Left ventricle myocardium inferior (tissue), 1 donor: ENCODE results near the gene ERICH4. TPM values are rescaled to one million over a fixed set of nuclear protein-coding genes. Genes with fewer than 3 reads are reported as not detected.

Experiments
- DNase-seq: peaks from one replicate; pipeline ENCODE4 v3.0.0-alpha.2; 2020
- H3K27ac ChIP-seq: fragments of 200-600 bp; replicated peaks from 2 replicates; pipeline ENCODE4 v1.8.0; 2021
- H3K27me3 ChIP-seq: fragments of 200-600 bp; 2 replicates; pipeline ENCODE4 v1.8.0; 2021; ENCODE audit warnings: low read depth
- H3K36me3 ChIP-seq: fragments of 200-600 bp; 2 replicates; pipeline ENCODE4 v1.8.0; 2021
- H3K4me1 ChIP-seq: fragments of 200-600 bp; 2 replicates; pipeline ENCODE4 v1.8.0; 2021
- H3K4me3 ChIP-seq: fragments of 200-600 bp; 2 replicates; pipeline ENCODE4 v1.8.0; 2021; ENCODE audit warnings: mild to moderate bottlenecking, moderate library complexity
- H3K9me3 ChIP-seq: fragments of 200-600 bp; replicated peaks from 2 replicates; pipeline ENCODE4 v1.8.0; 2021
- CTCF ChIP-seq: fragments of 200-600 bp; IDR thresholded peaks from 2 replicates; pipeline ENCODE4 v1.8.0; 2021; ENCODE audit warnings: antibody characterized with exemption, mild to moderate bottlenecking, borderline replicate concordance
- intact Hi-C: fragments of 100-400 bp; cut with micrococcal nuclease; formaldehyde crosslinking; loops from one replicate; pipeline ENCODE4 v1.11.0; 2022
- total RNA-seq: library from RNA; stranded (reverse); fragmentation: NEBNext Ultra II Directional; extraction: Animal tissue kit (Norgen Biotek cat#: 25700); gene quantifications from one replicate; pipeline ENCODE4 v1.2.1, GENCODE V29; 2021
- donor health status: DM: no; HTN: yes; CAD: no; lungs with severe emphysema.

Gene ERICH4
- total RNA-seq, 1 donor from 2014 or later, result not detected

GRCh38 chr19:41411100-41411967, 31.6 kb upstream of the ERICH4 start:
- H3K27ac ChIP-seq, result peak overlapping the region; percentile 87
- DNase-seq, result no peak
- H3K9me3 ChIP-seq, result no peaks in the 10 kb centered on the region
- H3K4me1 ChIP-seq, result peaks cover 72% of the 10 kb centered on the region
- intact Hi-C loops, result no loop called here
- H3K36me3 ChIP-seq, result peaks cover 37% of the 10 kb centered on the region
- TF ChIP-seq CTCF, result no peak
- no peak overlapping the region for H3K4me3 ChIP-seq
- no peaks in the 10 kb centered on the region for H3K27me3 ChIP-seq

- no peak overlapping the region for H3K4me3 ChIP-seq
- intact Hi-C loops, result no loop called here
- H3K27ac ChIP-seq, result peak overlapping the region; percentile 87
- H3K4me1 ChIP-seq, result peaks cover 69% of the 10 kb centered on the region
- H3K36me3 ChIP-seq, result peaks cover 42% of the 10 kb centered on the region
- H3K9me3 ChIP-seq, result no peaks in the 10 kb centered on the region
- DNase-seq, result peak; percentile 80
- H3K27me3 ChIP-seq, result no peaks in the 10 kb centered on the region
- no peak for TF ChIP-seq CTCF
Measured at GRCh38 chr19:41411968-41412265, 31.0 kb upstream of the ERICH4 start.

- Histone ChIP-seq H3K9me3 (no peaks in the 10 kb centered on the region), H3K27me3 (no peaks in the 10 kb centered on the region), H3K4me3 (no peak overlapping the region), H3K36me3 (peaks cover 53% of the 10 kb centered on the region), H3K27ac (peak overlapping the region; percentile 87), H3K4me1 (peaks cover 58% of the 10 kb centered on the region)
- no peak for TF ChIP-seq CTCF
- intact Hi-C loops, result no loop called here
- DNase-seq, result no peak
Measured at GRCh38 chr19:41412953-41413352, 30.0 kb upstream of the ERICH4 start.

GRCh38 chr19:41413947-41414346, 29.0 kb upstream of the ERICH4 start:
- Histone ChIP-seq H3K9me3 (no peaks in the 10 kb centered on the region), H3K36me3 (peaks cover 62% of the 10 kb centered on the region), H3K4me1 (peaks cover 48% of the 10 kb centered on the region), H3K27ac (no peak overlapping the region), H3K4me3 (no peak overlapping the region), H3K27me3 (no peaks in the 10 kb centered on the region)
- TF ChIP-seq CTCF, result no peak
- intact Hi-C loops, result no loop called here
- DNase-seq, result no peak

- Histone ChIP-seq H3K27me3 (no peaks in the 10 kb centered on the region), H3K4me3 (no peak overlapping the region), H3K9me3 (no peaks in the 10 kb centered on the region), H3K36me3 (peaks cover 67% of the 10 kb centered on the region), H3K27ac (no peak overlapping the region), H3K4me1 (peaks cover 43% of the 10 kb centered on the region)
- no peak for TF ChIP-seq CTCF
- intact Hi-C loops, result no loop called here
- no peak for DNase-seq
Measured at GRCh38 chr19:41414461-41414860, 28.5 kb upstream of the ERICH4 start.
